ENCODE measurements around the gene NECTIN4.

NECTIN4 gene

GRCh38 chr1:161130266-161130665 is 40.9 kb upstream of the NECTIN4 start:
- no peak for TF ChIP-seq CTCF (conservative IDR thresholded peaks at IDR 0.05; ENCODE audit: control insufficient read depth, insufficient read depth, low read depth, low read length)
- no peak overlapping the region for H3K4me3 ChIP-seq (ENCODE audit: control insufficient read depth, low read depth, low read length)
- DNase-seq (ENCODE audit: low read depth): no peak

GRCh38 chr1:161128591-161129420 is 39.4 kb upstream of the NECTIN4 start:
- DNase-seq (ENCODE audit: low read depth): no peak
- no peak for TF ChIP-seq CTCF (conservative IDR thresholded peaks at IDR 0.05; ENCODE audit: control insufficient read depth, insufficient read depth, low read depth, low read length)
- no peak overlapping the region for H3K4me3 ChIP-seq (ENCODE audit: control insufficient read depth, low read depth, low read length)

- DNase-seq (ENCODE audit: low read depth): no peak
- H3K4me3 ChIP-seq (ENCODE audit: control insufficient read depth, low read depth, low read length): no peak overlapping the region
- no peak for TF ChIP-seq CTCF (conservative IDR thresholded peaks at IDR 0.05; ENCODE audit: control insufficient read depth, insufficient read depth, low read depth, low read length)
Measured at GRCh38 chr1:161127649-161128048, 38.3 kb upstream of the NECTIN4 start.

GRCh38 chr1:161122967-161123366 is 33.6 kb upstream of the NECTIN4 start:
- TF ChIP-seq CTCF (conservative IDR thresholded peaks at IDR 0.05; ENCODE audit: control insufficient read depth, insufficient read depth, low read depth, low read length): no peak
- no peak for DNase-seq (ENCODE audit: low read depth)

GRCh38 chr1:161121834-161122233 is 32.5 kb upstream of the NECTIN4 start:
- TF ChIP-seq CTCF (conservative IDR thresholded peaks at IDR 0.05; ENCODE audit: control insufficient read depth, insufficient read depth, low read depth, low read length): no peak
- no peak for DNase-seq (ENCODE audit: low read depth)
- H3K4me3 ChIP-seq (ENCODE audit: control insufficient read depth, low read depth, low read length): no peak overlapping the region

More at GRCh38 chr1:161122967-161123366, 33.6 kb upstream of the NECTIN4 start:
- no peak overlapping the region for H3K4me3 ChIP-seq (ENCODE audit: control insufficient read depth, low read depth, low read length)

GRCh38 chr1:161121042-161121650 is 31.8 kb upstream of the NECTIN4 start:
- no peak for TF ChIP-seq CTCF (conservative IDR thresholded peaks at IDR 0.05; ENCODE audit: control insufficient read depth, insufficient read depth, low read depth, low read length)

More at GRCh38 chr1:161121042-161121650, 31.8 kb upstream of the NECTIN4 start:
- H3K4me3 ChIP-seq (ENCODE audit: control insufficient read depth, low read depth, low read length): no peak overlapping the region
- DNase-seq (ENCODE audit: low read depth): no peak
